GM21390 (cell line): ENCODE data around the gene ZNF296.
"Not testable (repeated sequence)": the region's sequence is repeated elsewhere in the genome, so short reads cannot be mapped to it uniquely, and the experiment has no call there.

Source experiments
- ATAC-seq: cut with Tn5 transposase; IDR thresholded peaks from one replicate; pipeline ENCODE4 v1.9.1; 2021; ENCODE audit not compliant: unreplicated experiment

The ZNF296 gene

DNA sequence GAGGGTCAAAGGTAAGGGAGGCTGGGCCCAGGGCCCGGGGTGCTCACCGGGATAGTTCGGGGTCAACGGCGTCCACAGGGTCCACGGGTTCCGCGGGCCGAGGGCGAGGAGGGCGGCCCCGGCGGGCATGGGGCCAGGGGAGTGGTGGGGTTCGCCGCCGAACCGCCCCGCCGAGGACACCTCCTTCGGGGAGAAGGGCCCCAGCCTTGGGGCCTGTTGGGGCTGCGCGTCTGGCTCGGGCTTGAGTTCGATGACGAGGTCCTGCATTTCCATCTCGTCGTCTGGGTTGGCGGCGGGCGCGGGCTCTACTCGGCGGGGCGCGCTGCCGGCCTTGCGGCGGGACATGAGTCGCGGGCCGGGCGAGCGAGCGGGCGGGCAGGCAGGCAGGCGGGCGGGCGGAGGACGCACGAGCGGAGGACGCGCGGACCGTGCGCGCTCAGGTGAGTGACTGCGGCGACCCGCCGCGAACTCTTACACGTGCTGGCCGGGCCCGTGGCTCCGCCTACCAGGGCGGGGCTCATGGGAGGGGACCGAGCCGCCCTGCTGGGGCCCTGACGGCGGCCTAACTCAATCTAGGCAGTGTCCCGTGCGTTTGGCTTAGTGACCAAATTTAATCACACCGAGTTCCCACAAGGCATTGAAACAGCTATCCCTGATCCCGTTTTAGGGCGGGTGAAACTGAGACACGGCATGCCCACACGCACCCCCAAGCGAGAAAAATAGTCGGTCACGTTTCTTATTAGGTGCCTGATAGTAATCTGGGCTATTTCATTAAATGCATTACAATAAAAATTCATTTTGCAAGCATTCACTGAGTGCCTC lies at the start of gene ZNF296:
Gene ZNF296 (minus strand): TSS at position 450 of the 822 bp plus-strand sequence. CDS start 105 bp downstream, at position 345.
- ATAC-seq, result peak; percentile 41

DNA sequence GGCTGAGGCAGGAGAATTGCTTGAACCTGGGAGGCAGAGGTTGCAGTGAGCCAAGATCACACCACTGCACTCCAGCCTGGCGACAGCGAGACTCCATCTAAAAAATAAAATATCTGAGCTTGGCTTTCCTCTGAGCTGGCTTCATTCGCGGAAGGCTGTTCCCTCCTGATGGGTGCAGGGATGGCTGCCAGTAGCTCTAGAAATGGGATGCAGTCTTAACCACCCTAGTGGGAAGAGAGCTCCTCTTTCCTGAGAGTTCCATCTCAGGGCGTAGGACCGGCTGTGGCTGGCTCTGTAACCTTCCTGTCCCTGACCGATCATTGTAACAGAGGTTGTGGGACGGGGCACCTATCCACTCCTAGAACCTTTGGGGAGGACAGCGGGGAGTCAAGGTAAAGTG lies 49.1 kb upstream of the ZNF296 start:
- ATAC-seq, result no peak

DNA sequence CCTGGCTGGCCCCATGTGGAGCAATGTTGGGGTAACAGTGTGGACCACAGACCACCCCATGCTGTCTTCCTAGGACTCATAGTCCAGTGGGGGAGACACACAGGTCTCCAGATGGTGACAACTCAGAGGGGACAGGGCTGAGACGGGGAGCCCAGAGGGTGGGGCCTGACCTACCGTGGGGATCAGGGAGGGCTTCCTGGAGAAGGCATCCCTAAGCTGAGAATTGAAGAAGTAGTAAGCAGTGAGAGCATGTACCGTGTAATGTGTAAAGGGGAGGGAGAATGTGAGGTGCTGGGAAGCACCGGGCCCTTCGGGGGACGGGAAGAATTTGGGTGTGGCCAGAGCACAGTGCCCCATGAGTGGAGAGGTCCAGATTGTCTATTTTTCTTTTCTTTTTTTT lies 47.7 kb upstream of the ZNF296 start:
- ATAC-seq, result no peak

- ATAC-seq, result no peak
Measured at GRCh38 chr19:45123440-45123850, 47.2 kb upstream of the ZNF296 start.

DNA sequence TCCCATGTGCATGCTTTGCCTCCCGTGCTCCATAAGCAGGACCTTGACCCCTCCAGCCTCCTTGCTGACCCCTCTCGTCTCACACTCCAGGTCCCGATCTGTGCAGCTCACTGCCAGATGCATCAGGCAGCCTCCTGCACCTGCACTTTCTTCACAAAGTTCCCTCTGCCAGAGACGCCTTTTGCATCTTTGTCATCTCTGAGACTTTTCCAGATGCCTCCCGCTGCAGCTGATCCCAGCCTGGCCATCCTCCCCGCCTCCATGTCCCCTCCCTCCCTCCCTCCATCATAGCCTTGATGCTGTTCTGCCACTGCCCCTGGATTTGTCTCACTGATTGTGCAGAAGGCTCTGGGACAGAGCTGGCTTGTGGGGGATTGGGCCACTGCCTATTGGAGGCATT lies 46.6 kb upstream of the ZNF296 start:
- ATAC-seq, result no peak

- ATAC-seq, result no peak
Measured at GRCh38 chr19:45121827-45122345, 45.6 kb upstream of the ZNF296 start.

DNA sequence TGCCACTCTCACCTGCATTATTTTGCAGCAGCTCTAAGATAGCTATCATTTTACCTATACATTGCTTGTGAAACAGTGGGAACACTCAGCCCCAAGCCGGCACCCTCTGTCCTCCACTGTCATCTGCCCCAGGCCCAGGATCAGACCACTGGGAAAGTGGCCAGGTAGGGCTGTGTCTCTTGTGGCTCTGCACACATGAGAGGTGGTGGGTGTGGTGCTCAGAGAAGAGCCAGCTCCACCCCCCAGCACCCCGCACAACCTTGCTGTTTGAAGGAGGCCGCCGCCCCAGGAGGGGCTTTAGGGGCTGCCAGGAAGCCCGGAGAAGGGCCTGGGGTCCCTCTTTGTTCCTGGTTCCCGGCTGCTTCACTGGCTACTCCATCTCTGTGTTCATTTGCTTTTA lies 43.3 kb upstream of the ZNF296 start:
- ATAC-seq, result no peak

GRCh38 chr19:45118591-45119355 lies 42.5 kb upstream of the ZNF296 start:
- ATAC-seq, result not testable (repeated sequence)

- no peak for ATAC-seq
Measured at GRCh38 chr19:45118106-45118505, 41.8 kb upstream of the ZNF296 start.

DNA sequence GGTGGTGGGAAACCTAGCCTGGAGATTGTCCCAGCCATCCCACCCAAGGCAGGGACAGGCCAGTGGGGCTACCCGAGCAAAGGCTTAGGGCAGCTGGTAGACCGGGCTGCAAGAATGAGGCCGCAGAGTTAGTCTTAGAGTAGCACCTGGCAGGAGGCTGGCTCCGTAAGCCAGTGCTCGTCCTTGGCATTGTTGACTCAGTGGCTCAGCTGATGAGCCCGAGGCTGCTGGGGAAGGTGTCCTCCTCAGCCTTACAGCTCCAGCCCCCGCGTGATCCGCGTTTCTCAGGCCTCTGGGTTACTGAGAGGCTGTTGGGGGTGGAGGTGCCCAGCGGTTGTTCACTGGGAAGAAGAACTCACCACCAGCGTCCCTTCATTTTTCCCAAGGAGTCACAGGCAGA lies 41.4 kb upstream of the ZNF296 start:
- no peak for ATAC-seq

DNA sequence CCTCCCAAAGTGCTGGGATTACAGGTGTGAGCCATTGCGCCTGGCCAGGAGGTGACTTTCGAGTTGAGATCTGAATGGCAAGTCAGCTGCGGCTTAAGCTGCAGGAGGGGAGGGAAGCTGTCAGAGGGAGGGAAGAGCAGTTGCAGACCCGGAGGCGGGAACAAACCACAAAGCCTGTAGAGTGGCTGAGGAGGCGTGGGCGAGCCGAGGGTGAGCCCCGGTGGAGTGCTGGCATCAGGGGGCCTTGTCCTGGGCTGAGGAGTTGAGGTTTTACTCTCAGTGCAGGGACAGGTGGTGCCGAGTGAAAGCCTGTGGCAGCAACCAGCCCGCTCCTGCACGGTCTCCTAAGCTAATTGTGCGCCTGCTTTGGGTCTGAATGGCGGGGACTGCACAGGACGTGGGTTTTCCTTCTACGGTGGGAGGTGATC lies 40.9 kb upstream of the ZNF296 start:
- ATAC-seq, result no peak

DNA sequence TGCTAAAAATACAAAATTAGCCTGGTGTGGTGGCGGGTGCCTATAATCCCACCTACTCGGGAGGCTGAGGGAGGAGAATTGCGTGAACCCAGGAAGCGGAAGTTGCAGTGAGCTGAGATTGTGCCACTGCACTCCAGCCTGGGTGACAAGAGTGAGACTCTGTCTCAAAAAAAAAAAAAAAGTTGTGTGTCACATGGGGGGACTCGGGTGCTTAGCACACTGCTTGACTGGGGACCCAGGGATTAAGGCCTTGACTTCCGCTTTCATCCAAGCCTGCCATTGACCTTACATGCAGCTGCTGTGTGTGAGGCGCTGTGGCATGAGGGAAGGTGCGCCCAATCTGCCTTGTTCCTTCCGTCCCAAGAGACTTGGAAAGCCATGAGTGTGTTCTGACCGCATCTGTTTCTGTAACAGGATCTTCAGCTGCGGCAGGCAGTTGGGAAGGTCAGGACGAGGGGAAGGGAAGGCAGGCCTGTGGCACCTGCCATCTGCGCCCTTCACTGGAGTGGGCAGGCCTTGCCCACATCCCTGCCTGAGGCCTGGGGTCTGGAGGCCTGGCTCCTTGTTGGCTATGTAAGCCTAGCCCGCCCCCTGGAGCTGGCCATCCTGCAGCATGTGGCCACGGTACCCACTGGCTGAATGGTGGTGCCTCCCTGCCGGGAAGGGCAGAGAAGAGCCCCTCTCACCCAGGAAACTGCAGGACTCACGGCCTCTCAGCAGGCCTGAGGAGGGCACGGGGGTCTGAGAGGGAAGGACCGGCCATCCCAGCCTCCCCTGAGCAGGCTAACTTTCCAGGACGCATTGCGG lies 39.7 kb upstream of the ZNF296 start:
- no peak for ATAC-seq

DNA sequence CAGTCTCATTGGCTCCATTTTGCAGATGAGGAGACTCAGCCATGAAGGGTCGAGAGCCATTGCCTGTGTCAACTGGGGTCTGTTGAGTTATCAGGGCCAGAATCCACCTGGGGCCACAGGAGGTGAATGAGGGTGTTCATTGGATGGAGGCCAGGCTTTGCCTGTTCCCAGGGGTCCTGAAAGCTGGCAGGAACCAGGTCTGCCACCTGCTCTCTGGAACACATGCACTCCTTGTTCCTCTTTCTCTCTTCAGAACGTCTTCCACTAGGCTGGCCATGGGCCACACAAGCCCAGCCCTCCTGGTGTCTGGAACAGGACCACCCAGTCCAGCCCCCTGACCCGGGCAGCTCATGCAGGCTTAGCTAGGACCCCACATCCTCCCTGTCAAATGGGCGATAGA lies 37.8 kb upstream of the ZNF296 start:
- no peak for ATAC-seq

DNA sequence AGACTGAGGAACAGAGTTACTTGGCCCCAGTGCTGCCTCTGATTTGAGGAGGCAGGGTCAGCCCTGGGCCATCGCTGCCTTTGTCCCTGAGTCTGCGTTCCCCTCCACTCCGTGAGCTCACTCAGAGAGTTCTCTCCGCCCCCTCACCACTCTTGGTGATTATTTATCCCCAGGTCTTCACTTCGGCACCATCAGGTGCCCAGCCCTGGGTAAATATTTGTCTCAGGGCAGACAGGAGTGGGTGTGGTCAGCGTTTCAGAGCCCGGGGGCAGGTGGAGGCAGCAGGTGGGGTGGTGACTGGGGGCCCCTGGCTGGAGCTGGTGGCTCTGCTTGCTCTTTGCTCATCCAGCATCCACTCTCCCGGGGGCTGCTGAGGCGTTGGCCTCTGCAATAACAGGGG lies 37.4 kb upstream of the ZNF296 start:
- no peak for ATAC-seq

- ATAC-seq, result no peak
Measured at GRCh38 chr19:45112111-45112827, 36.0 kb upstream of the ZNF296 start.

- no peak for ATAC-seq
Measured at GRCh38 chr19:45110851-45111266, 34.6 kb upstream of the ZNF296 start.

- ATAC-seq, result no peak
Measured at GRCh38 chr19:45107621-45108150, 31.4 kb upstream of the ZNF296 start.

DNA sequence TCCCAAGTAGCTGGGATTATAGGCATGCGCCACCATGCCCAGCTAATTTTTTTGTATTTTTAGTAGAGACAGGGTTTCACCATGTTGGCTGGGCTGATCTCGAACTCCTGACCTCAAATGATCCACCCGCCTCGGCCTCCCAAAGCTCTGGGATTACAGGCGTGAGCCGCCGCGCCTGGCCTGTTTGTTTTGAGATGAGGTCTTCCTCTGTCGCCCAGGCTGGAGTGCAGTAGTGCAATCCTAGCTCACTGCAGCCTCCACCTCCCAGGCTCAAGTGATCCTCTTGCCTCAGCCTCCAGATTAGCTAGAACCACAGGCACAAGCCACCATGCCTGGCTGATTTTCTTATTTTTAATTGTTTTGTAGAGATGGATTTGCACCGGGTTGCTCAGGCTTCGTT lies 30.1 kb upstream of the ZNF296 start:
- not testable (repeated sequence) for ATAC-seq

DNA sequence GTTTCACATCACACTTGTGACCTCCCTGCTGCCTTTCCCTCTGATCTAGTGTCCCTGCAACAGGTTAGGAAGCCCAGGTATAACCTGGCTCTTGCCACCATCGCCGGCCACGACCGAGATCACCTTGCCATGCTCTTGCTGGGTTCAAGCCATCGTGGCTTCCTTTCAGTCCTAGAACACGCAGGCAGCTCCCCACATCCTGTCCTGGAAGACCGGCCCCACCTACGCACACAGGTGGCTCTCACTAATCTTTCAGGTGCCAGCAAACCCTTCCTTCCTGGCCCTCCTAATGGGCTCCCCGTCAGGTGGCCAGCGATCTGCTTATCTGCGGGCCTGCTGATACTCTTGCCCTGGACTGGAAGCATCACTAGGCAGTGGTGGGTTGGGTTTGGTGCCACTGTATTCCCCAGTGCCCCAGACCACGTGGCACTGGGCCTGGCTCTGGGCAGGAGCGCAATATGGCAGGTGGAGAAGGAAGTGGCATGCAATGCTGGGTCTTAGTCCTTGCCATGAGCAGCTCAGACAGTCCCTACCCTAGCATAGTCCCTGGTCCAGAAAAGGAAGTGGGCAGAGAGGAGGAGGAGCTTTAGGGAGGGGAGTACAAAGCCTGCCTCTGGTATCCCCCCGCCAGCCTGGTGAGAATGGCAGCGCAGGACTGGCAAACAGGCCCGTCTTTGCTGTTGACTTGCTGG lies 28.5 kb upstream of the ZNF296 start:
- ATAC-seq, result no peak
